ENCODE measurements around the gene DDX10.

The DDX10 gene

GRCh38 chr11:108713076-108713790 lies 48.4 kb downstream of the DDX10 start:
- Histone ChIP-seq H3K4me3 (no peak overlapping the region), H3K27ac (no peak overlapping the region)
- no peak for TF ChIP-seq CTCF (IDR thresholded peaks at IDR 0.05)
- DNase-seq (ENCODE audit: low spot score), result no peak

DNA sequence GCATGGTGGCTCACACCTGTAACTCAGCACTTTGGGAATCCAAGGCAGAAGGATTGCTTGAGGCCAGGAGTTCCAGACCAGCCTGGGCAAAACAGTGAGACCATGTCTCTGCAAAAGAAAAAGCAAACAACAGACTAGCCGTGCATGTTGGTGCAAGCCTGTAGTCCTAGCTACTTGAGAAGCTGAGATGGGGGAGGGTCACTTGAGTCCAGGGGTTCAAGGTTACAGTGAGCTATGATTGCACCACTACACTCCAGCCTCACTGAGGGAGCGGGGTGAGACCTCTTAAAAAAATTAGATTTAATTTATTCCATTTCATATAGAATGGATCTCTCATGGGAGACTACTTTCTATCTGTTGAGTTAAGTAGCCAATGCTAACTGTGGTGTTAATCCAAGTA lies 50.4 kb downstream of the DDX10 start:
- Histone ChIP-seq H3K4me3 (no peak overlapping the region), H3K27ac (no peak overlapping the region)
- no peak for DNase-seq (ENCODE audit: low spot score)
- no peak for TF ChIP-seq CTCF (IDR thresholded peaks at IDR 0.05)

GRCh38 chr11:108718466-108718865 lies 53.6 kb downstream of the DDX10 start:
- Histone ChIP-seq H3K27ac (no peak overlapping the region), H3K4me3 (no peak overlapping the region)
- TF ChIP-seq CTCF (IDR thresholded peaks at IDR 0.05), result no peak
- no peak for DNase-seq (ENCODE audit: low spot score)

GRCh38 chr11:108724974-108725689 lies 60.3 kb downstream of the DDX10 start:
- no peak for TF ChIP-seq CTCF (IDR thresholded peaks at IDR 0.05)
- H3K27ac ChIP-seq, result no peak overlapping the region
- no peak for DNase-seq (ENCODE audit: low spot score)
- H3K4me3 ChIP-seq, result no peak overlapping the region

DNA sequence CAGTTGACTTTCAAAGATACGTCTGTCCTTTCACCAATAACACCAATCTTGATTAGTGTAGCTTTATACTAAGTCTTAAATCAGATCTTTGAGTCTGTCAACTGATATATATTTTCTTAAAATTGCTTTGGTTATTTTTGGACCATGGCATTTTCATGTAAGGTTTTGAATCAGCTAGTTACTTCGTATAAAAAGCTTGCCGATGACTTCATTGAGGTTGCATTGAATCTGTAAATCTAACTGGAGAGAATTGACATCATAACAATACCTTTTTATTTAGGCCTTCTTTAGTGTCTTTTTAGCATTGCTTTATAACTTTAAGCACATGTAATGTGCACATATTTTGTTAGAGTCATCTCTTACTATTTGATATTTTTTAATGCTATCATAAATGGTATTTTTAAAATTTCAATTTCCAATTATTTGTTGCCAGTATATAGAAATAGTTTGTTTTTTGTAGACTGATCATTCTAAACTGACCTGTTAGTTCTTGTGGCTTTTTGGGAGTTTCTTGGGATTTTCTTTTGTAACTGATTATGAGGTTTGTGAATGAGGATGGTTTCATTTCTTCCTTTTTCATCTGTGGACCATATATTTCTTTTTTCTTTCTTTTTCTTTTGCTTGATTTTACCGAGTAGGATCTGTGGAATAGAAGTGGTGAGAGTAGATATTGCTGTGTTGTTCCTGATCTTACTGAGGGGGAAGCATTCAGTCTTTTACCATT lies 61.4 kb downstream of the DDX10 start:
- no peak for TF ChIP-seq CTCF (IDR thresholded peaks at IDR 0.05)
- Histone ChIP-seq H3K4me3 (no peak overlapping the region), H3K27ac (no peak overlapping the region)
- no peak for DNase-seq (ENCODE audit: low spot score)

- no peak for TF ChIP-seq CTCF (IDR thresholded peaks at IDR 0.05)
These were observed 62.8 kb downstream of the DDX10 start for GRCh38 chr11:108727665-108728064.

More at GRCh38 chr11:108727665-108728064, 62.8 kb downstream of the DDX10 start:
- DNase-seq (ENCODE audit: low spot score), result no peak
- H3K4me3 ChIP-seq, result no peak overlapping the region
- no peak overlapping the region for H3K27ac ChIP-seq
